H1 (cell line): ENCODE measurements around the gene P3H1. TPM values are rescaled to one million over a fixed set of nuclear protein-coding genes. Genes with fewer than 3 reads are reported as not detected.

Source experiments
- CTCF ChIA-PET: fragments of 300-600 bp; sonication (Branson Sonifier 250); formaldehyde crosslinking; loops from one replicate; lab custom pipeline; 2021; ENCODE audit not compliant: partially characterized antibody; lab: Charles Lee
- POLR2A ChIA-PET: fragments of 300-600 bp; sonication (Branson Sonifier 250); formaldehyde crosslinking; loops from one replicate; lab custom pipeline; 2021; ENCODE audit warnings: inconsistent platforms; ENCODE audit not compliant: partially characterized antibody; lab: Charles Lee
- DNase-seq, 2 experiments: peaks; one replicate each; pipeline versions ENCODE4 v3.0.0 to v3.0.0-alpha.2; 2010 to 2022; ENCODE audit warnings: low spot score in 2 of 2, low read depth in 1 of 2, mixed read lengths in 1 of 2
- FAIRE-seq: peaks from 2 replicates; lab custom pipeline; 2011; peaks lifted over from hg19 to GRCh38; lab: Jason Lieb, UNC
- H2AFZ ChIP-seq: 2 replicates; pipeline ENCODE4 v1.8.1; 2012; ENCODE audit warnings: low read length, inconsistent platforms
- H2AK5ac ChIP-seq: 2 replicates; pipeline ENCODE4 v1.6.1; 2013; ENCODE audit warnings: low read depth, low read length
- H2BK120ac ChIP-seq: replicated peaks from 2 replicates; pipeline ENCODE3; 2013; ENCODE audit warnings: low read depth, low read length, inconsistent platforms
- H2BK12ac ChIP-seq: 2 replicates; pipeline ENCODE4 v1.6.1; 2013; ENCODE audit warnings: low read depth, low read length
- H2BK15ac ChIP-seq: 2 replicates; pipeline ENCODE4 v1.6.1; 2013; ENCODE audit warnings: low read length
- H2BK20ac ChIP-seq: 2 replicates; pipeline ENCODE4 v1.6.1; 2013; ENCODE audit warnings: low read length
- H2BK5ac ChIP-seq: 2 replicates; pipeline ENCODE4 v1.6.1; 2013; ENCODE audit warnings: low read depth, low read length
- H3K14ac ChIP-seq: 2 replicates; pipeline ENCODE4 v1.6.1; 2013; ENCODE audit warnings: inconsistent platforms; ENCODE audit not compliant: insufficient read length
- H3K18ac ChIP-seq: 2 replicates; pipeline ENCODE4 v1.6.1; 2013; ENCODE audit warnings: low read length; ENCODE audit errors: extremely low read depth
- H3K23ac ChIP-seq: 2 replicates; pipeline ENCODE4 v1.6.1; 2013; ENCODE audit warnings: inconsistent platforms; ENCODE audit not compliant: insufficient read length
- H3K23me2 ChIP-seq: 2 replicates; pipeline ENCODE4 v1.6.1; 2013; ENCODE audit warnings: low read depth, low read length
- H3K27ac ChIP-seq: 2 replicates; pipeline ENCODE4 v1.6.1; 2011; ENCODE audit warnings: low read depth, low read length, inconsistent platforms
- H3K27me3 ChIP-seq, 4 experiments: replicated peaks in 1 of 4; 1 replicate in 1 of 4; 2 replicates in 3 of 4; pipeline versions ENCODE4 v1.6.1 to v1.8.1; 2011 to 2013; ENCODE audit warnings: low read length in 3 of 4, mild to moderate bottlenecking in 3 of 4, inconsistent platforms in 2 of 4, mixed read lengths in 2 of 4, moderate library complexity in 1 of 4; ENCODE audit not compliant: control insufficient read depth in 3 of 4, insufficient read depth in 3 of 4; ENCODE audit errors: extremely low read depth in 1 of 4
- H3K36me3 ChIP-seq, 4 experiments: 2 replicates each; pipeline versions ENCODE4 v1.6.1 to v1.8.1; 2011 to 2013; ENCODE audit warnings: mild to moderate bottlenecking in 4 of 4, low read length in 3 of 4, moderate library complexity in 2 of 4, control low read depth in 1 of 4, inconsistent platforms in 1 of 4; ENCODE audit not compliant: insufficient read depth in 4 of 4, control insufficient read depth in 2 of 4
- H3K4ac ChIP-seq: replicated peaks from 2 replicates; pipeline ENCODE3; 2013; ENCODE audit warnings: low read length, low read depth, mixed read lengths, inconsistent platforms; ENCODE audit not compliant: insufficient read length
- H3K4me1 ChIP-seq, 4 experiments: replicated peaks in 1 of 4; 1 replicate in 1 of 4; 2 replicates in 3 of 4; pipeline versions ENCODE4 v1.6.1 to v1.8.1; 2011 to 2013; ENCODE audit warnings: low read length in 3 of 4, inconsistent platforms in 2 of 4, mixed read lengths in 1 of 4; ENCODE audit not compliant: insufficient read depth in 4 of 4, control insufficient read depth in 3 of 4
- H3K4me2 ChIP-seq, 2 experiments: 2 replicates each; pipeline versions ENCODE4 v1.6.1 to v1.8.1; 2011 to 2013; ENCODE audit warnings: low read depth in 2 of 2, low read length in 2 of 2, control low read depth in 1 of 2, inconsistent platforms in 1 of 2, mild to moderate bottlenecking in 1 of 2; ENCODE audit not compliant: insufficient read depth in 1 of 2
- H3K4me3 ChIP-seq, 4 experiments: fragments of 200-600, 300-600 bp in 1 of 4; sonication (generic), shearing (Covaris generic), sonication (Bioruptor Twin) in 1 of 4; 2 replicates each; pipeline versions ENCODE4 v1.5.1 to v1.8.1; 2011 to 2016; ENCODE audit warnings: low read length in 4 of 4, low read depth in 3 of 4, control low read depth in 2 of 4, inconsistent platforms in 2 of 4, mild to moderate bottlenecking in 2 of 4, mixed read lengths in 1 of 4, moderate library complexity in 1 of 4; ENCODE audit not compliant: insufficient read depth in 2 of 4; ENCODE audit errors: extremely low read depth in 1 of 4
- H3K56ac ChIP-seq: replicated peaks from 2 replicates; pipeline ENCODE3; 2013; ENCODE audit warnings: low read depth, mild to moderate bottlenecking, mixed read lengths, low read length, inconsistent platforms; ENCODE audit not compliant: insufficient read length
- H3K79me1 ChIP-seq: 2 replicates; pipeline ENCODE4 v1.6.1; 2013; ENCODE audit warnings: low read depth, low read length, control low read depth
- H3K79me2 ChIP-seq, 2 experiments: 2 replicates each; pipeline versions ENCODE4 v1.6.1 to v1.8.1; 2012 to 2013; ENCODE audit warnings: low read length in 2 of 2, mild to moderate bottlenecking in 2 of 2, inconsistent platforms in 1 of 2; ENCODE audit not compliant: insufficient read depth in 2 of 2, control insufficient read depth in 1 of 2
- H3K9ac ChIP-seq, 4 experiments: replicated peaks in 1 of 4; 1 replicate in 1 of 4; 2 replicates in 3 of 4; pipeline versions ENCODE4 v1.6.1 to v1.8.1; 2011 to 2013; ENCODE audit warnings: low read depth in 3 of 4, low read length in 3 of 4, control low read depth in 2 of 4, mild to moderate bottlenecking in 2 of 4, moderate library complexity in 2 of 4, inconsistent platforms in 1 of 4; ENCODE audit errors: extremely low read depth in 1 of 4
- H3K9me3 ChIP-seq, 2 experiments: 2 replicates each; pipeline versions ENCODE4 v1.6.1 to v1.8.1; 2012 to 2013; ENCODE audit warnings: mild to moderate bottlenecking in 2 of 2, moderate library complexity in 2 of 2, control low read depth in 1 of 2, inconsistent platforms in 1 of 2, low read depth in 1 of 2, low read length in 1 of 2, mixed read lengths in 1 of 2; ENCODE audit not compliant: insufficient read depth in 2 of 2
- H4K20me1 ChIP-seq, 2 experiments: replicated peaks in 1 of 2; 2 replicates each; pipeline versions ENCODE3 to v1.8.1; 2011 to 2013; ENCODE audit warnings: inconsistent platforms in 2 of 2, low read length in 2 of 2, mild to moderate bottlenecking in 1 of 2; ENCODE audit not compliant: insufficient read depth in 2 of 2, control insufficient read depth in 1 of 2
- H4K5ac ChIP-seq: 2 replicates; pipeline ENCODE4 v1.6.1; 2013; ENCODE audit warnings: low read length, low read depth, mixed read lengths, inconsistent platforms; ENCODE audit not compliant: insufficient read length
- H4K8ac ChIP-seq: 2 replicates; pipeline ENCODE4 v1.8.0; 2013; ENCODE audit warnings: mild to moderate bottlenecking, moderate library complexity, low read length, inconsistent platforms; ENCODE audit not compliant: insufficient read depth; ENCODE audit errors: extremely low read depth
- H4K91ac ChIP-seq: replicated peaks from 2 replicates; pipeline ENCODE3; 2013; ENCODE audit warnings: low read length, mixed read lengths, inconsistent platforms; ENCODE audit not compliant: insufficient read length
- GTF2F1 ChIP-seq: IDR thresholded peaks from 2 replicates; pipeline ENCODE4 v1.6.1; 2012; ENCODE audit warnings: low read depth, low read length, improper control_type of control experiment, borderline replicate concordance
- SAP30 ChIP-seq: fragments of 300-600 bp; sonication (generic); IDR thresholded peaks from 2 replicates; pipeline ENCODE4 v1.7.1; 2012; ENCODE audit warnings: low read length, moderate library complexity, mild to moderate bottlenecking, inconsistent platforms; ENCODE audit not compliant: insufficient read depth, insufficient replicate concordance
- WGBS, 2 experiments: shearing (Covaris generic) in 1 of 2; methylation state at CpG; one replicate each; pipeline versions ENCODE4 v1.1.6 to v1.1.7; 2013 to 2015; ENCODE audit warnings: low lambda C conversion rate in 2 of 2, mixed read lengths in 2 of 2, inconsistent platforms in 1 of 2, low coverage in 1 of 2, missing lambda C conversion rate in 1 of 2; ENCODE audit not compliant: insufficient replicate concordance in 2 of 2, insufficient coverage in 1 of 2, insufficient read length in 1 of 2; ENCODE audit errors: extremely low coverage in 1 of 2, missing lambda C conversion rate in 1 of 2; 5-methylcytosine and 5-hydroxymethylcytosine counted together
- polyA plus RNA-seq, 7 experiments: library from polyadenylated mRNA; depleted of rRNA in 3 of 7; stranded (reverse) in 5 of 7; unstranded in 2 of 7; fragments of >200 nt in 5 of 7; fragments of 200-250 nt in 2 of 7; gene quantifications; 1 replicate in 5 of 7; 2 replicates in 1 of 7; 4 replicates in 1 of 7; pipeline versions ENCODE4 v1.2.1 to v1.2.3, GENCODE V29; 2011 to 2013; ENCODE audit warnings: missing spikeins in 2 of 7, mixed read lengths in 2 of 7
- total RNA-seq: library from RNA; stranded (reverse); fragmentation: NEBNext Ultra II Directional; extraction: Animal tissue kit (Norgen Biotek cat#: 25700); gene quantifications from 2 replicates; pipeline ENCODE4 v1.2.1, GENCODE V29; 2021

P3H1 gene
- total and polyA plus RNA-seq, 2 of the 8 experiments (the other 6 are each of a cell fraction or from before 2014, with no cell fraction given) = 58.4 to 87.5 TPM

- H4K5ac ChIP-seq = no peak overlapping the region
- ChIA-PET CTCF (interaction anchor here (0.6 to 6.4 kb wide), 11 partner anchors 10 to 1492 kb away, joined by 3 to 83 read pairs (median 6); partner anchors contain the start of genes C1orf50 and P3H1), POLR2A (interaction anchor here (1.3 to 1.5 kb wide), 3 partner anchors 9 to 40 kb away, joined by 3 read pairs; partner anchors contain the start of gene CLDN19)
- DNase-seq (no peak), FAIRE-seq (no peak)
- TF ChIP-seq GTF2F1 (no peak), SAP30 (no peak)
- no peak overlapping the region for H3K14ac ChIP-seq
- no peak overlapping the region for H3K23ac ChIP-seq
- H4K20me1 ChIP-seq = no peaks in the 10 kb centered on the region
- no peak overlapping the region for H3K56ac ChIP-seq
- H2AK5ac ChIP-seq = no peak overlapping the region
- no peaks in the 10 kb centered on the region for H3K9me3 ChIP-seq
- H3K18ac ChIP-seq = no peak overlapping the region
- no peak overlapping the region for H4K8ac ChIP-seq
- peaks cover 0 to 2% (median 0%) of the 10 kb centered on the region in 4 experiments; a peak in 1 of 7 replicates for H3K4me1 ChIP-seq
- H3K79me1 ChIP-seq = no peaks in the 10 kb centered on the region
- peaks cover 3 to 28% (median 16%) of the 10 kb centered on the region in 4 experiments; a peak in 7 of 8 replicates for H3K36me3 ChIP-seq
- H4K91ac ChIP-seq = no peak overlapping the region
- H3K4me3 ChIP-seq = no peak overlapping the region
- H2BK20ac ChIP-seq = no peak overlapping the region
- 92% methylated on average over 1 of the region's 1 CpG; no CpG with 5 or more reads in 1 of the 2 experiments for WGBS, 2 experiments
- H3K27me3 ChIP-seq = no peaks in the 10 kb centered on the region
- no peak overlapping the region for H3K9ac ChIP-seq
- H3K4ac ChIP-seq = no peak overlapping the region
- H2BK15ac ChIP-seq = no peak overlapping the region
- H2BK5ac ChIP-seq = no peak overlapping the region
- no peaks in the 10 kb centered on the region for H3K79me2 ChIP-seq
- no peaks in the 10 kb centered on the region for H3K23me2 ChIP-seq
- H3K27ac ChIP-seq = no peak overlapping the region
- no peak overlapping the region for H2BK120ac ChIP-seq
- no peak overlapping the region for H2BK12ac ChIP-seq
- no peak overlapping the region for H3K4me2 ChIP-seq
- no peak overlapping the region for H2AFZ ChIP-seq
Observed at GRCh38 chr1:42780176-42780575, 13.3 kb upstream of the P3H1 start.
